Urinary bladder (tissue), 4 donors: ENCODE results near the gene KRTAP21-2. TPM values are rescaled to one million over a fixed set of nuclear protein-coding genes. Genes with fewer than 3 reads are reported as not detected.

Experiments
- DNase-seq: peaks from one replicate; pipeline ENCODE4 v3.0.0-alpha.2; 2015; ENCODE audit errors: extremely low spot score
- H3K27ac ChIP-seq: one replicate; pipeline ENCODE4 v1.5.1; 2013; ENCODE audit warnings: low read depth, mild to moderate bottlenecking, moderate library complexity
- H3K36me3 ChIP-seq: one replicate; pipeline ENCODE4 v1.6.1; 2013; ENCODE audit warnings: mild to moderate bottlenecking, moderate library complexity; ENCODE audit not compliant: insufficient read depth
- H3K4me1 ChIP-seq: one replicate; pipeline ENCODE4 v1.6.1; 2013; ENCODE audit warnings: mild to moderate bottlenecking, moderate library complexity; ENCODE audit not compliant: insufficient read depth
- H3K4me3 ChIP-seq: one replicate; pipeline ENCODE4 v1.5.1; 2013; ENCODE audit warnings: low read depth, low read length
- WGBS: extraction: QIAGEN DNeasy Blood & Tissue Kit; methylation state at CpG from one replicate; pipeline ENCODE4 v1.1.7; 2013; 5-methylcytosine and 5-hydroxymethylcytosine counted together
- polyA plus RNA-seq: library from polyadenylated mRNA; stranded (reverse); fragments of 200-250 nt; gene quantifications from one replicate; pipeline ENCODE4 v1.2.3, GENCODE V29; 2013
- small RNA-seq: library from RNA; depleted of rRNA; stranded (forward); fragments of <200 nt; gene quantifications from one replicate; pipeline ENCODE3, GENCODE V24; 2014
- total RNA-seq: library from RNA; depleted of rRNA; stranded (reverse); fragments of >200 nt; gene quantifications from one replicate; pipeline ENCODE4 v1.2.3, GENCODE V29; 2014
- donor health status: healthy with polysubstance abuse.
- donor health status: healthy.

KRTAP21-2 gene
- total and polyA plus RNA-seq, 2 donors = not detected

GRCh38 chr21:30714946-30715345 is 32.1 kb downstream of the KRTAP21-2 start:
- Histone ChIP-seq H3K4me1 (no peaks in the 10 kb centered on the region), H3K27ac (no peak overlapping the region), H3K36me3 (no peaks in the 10 kb centered on the region), H3K4me3 (no peak overlapping the region)
- 76% methylated on average over 2 of the region's 2 CpGs for whole genome bisulfite sequencing
- no peak for DNase-seq

- Histone ChIP-seq H3K4me1 (no peaks in the 10 kb centered on the region), H3K4me3 (no peak overlapping the region), H3K36me3 (no peaks in the 10 kb centered on the region), H3K27ac (no peak overlapping the region)
- WGBS = 65% methylated on average over 3 of the region's 3 CpGs
- DNase-seq = no peak
Measured at GRCh38 chr21:30714456-30714855, 32.6 kb downstream of the KRTAP21-2 start.

DNA sequence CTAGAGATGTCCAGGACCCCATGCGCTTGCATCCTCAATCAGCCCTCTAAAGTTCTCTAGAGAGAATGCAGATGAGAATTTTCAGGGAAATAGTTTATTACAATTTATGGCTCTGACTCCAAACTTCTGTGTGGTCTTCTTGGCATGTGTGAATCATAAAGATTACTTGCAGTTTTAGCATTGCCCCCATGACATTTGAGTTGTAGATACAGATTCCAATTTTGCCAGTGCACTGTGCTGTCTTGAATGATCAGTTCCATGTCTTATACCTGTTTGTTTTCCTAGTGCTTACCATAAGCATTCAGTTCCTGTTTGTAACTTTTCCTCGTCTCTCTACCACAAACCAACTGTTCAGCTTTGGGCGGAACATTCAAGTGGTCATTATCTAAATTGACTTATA is 33.3 kb downstream of the KRTAP21-2 start:
- Histone ChIP-seq H3K4me3 (no peak overlapping the region), H3K36me3 (no peaks in the 10 kb centered on the region), H3K4me1 (no peaks in the 10 kb centered on the region), H3K27ac (no peak overlapping the region)
- DNase-seq = no peak
- WGBS = 84% methylated on average over 3 of the region's 3 CpGs

DNA sequence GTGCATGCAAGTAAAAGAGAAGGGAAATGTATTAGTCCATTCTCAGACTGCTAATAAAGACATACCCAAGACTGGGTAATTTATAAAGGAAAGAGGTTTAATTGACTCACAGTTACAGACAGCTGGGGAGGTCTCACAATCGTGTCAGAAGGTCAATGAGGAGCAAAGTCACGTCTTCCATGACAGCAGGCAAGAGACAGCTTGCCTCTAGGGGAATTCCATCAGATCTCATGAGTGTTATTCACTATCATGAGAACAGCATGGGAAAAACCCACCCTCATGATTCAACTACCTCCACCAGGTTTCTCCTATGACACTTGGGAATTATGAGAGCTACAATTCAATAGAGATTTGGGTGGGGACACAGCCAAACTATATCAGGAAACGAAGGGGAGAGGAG is 36.6 kb downstream of the KRTAP21-2 start:
- 38% methylated on average over 3 of the region's 3 CpGs for WGBS
- H3K27ac ChIP-seq = no peak overlapping the region
- no peak for DNase-seq
- H3K4me3 ChIP-seq = no peak overlapping the region
- H3K4me1 ChIP-seq = no peaks in the 10 kb centered on the region
- H3K36me3 ChIP-seq = no peaks in the 10 kb centered on the region

DNA sequence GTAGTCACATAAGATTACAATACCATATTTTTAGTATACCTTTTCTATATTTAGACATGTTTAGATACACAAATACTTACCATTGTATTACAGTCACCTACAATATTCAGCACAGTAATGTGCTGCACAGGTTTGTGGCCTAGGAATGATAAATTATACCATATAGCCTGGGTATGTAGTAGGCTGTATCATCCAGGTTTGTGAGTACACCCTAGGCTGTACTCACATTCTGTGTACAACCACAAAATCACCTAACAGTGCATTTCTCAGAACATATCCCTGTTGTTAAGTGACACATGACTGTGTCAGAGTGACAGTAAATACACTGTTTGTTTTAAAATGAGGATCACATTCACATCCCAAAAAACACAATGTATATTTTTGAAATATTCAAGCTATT is 39.6 kb downstream of the KRTAP21-2 start:
- DNase-seq = no peak
- Histone ChIP-seq H3K4me1 (no peaks in the 10 kb centered on the region), H3K36me3 (no peaks in the 10 kb centered on the region), H3K27ac (no peak overlapping the region), H3K4me3 (no peak overlapping the region)

Small RNA genes lying within 50 kb of the gene (small RNA-seq; reads per million reads assigned to genes)
- gene AP000244.1 = not detected
- gene KRTAP21-3 = not detected

Other genes starting within 250 kb of the KRTAP21-2 start
- gene KRTAP19-5, start 245.1 kb downstream of the KRTAP21-2 start, total RNA-seq = not detected
- gene KRTAP19-5, start 245.1 kb downstream of the KRTAP21-2 start, polyA plus RNA-seq = not detected
- not detected for gene KRTAP19-6, start 205.4 kb downstream of the KRTAP21-2 start, total RNA-seq
- gene KRTAP19-6, start 205.4 kb downstream of the KRTAP21-2 start, polyA plus RNA-seq = not detected
- gene KRTAP19-7, start 185.9 kb downstream of the KRTAP21-2 start, total RNA-seq = not detected
- not detected for gene KRTAP19-7, start 185.9 kb downstream of the KRTAP21-2 start, polyA plus RNA-seq
- not detected for gene KRTAP22-2, start 156.9 kb downstream of the KRTAP21-2 start, total RNA-seq
- not detected for gene KRTAP22-2, start 156.9 kb downstream of the KRTAP21-2 start, polyA plus RNA-seq
- not detected for gene KRTAP6-3, start 154.8 kb downstream of the KRTAP21-2 start, total RNA-seq
- not detected for gene KRTAP6-3, start 154.8 kb downstream of the KRTAP21-2 start, polyA plus RNA-seq
- gene KRTAP6-2, start 148.4 kb downstream of the KRTAP21-2 start, total RNA-seq = not detected
- gene KRTAP6-2, start 148.4 kb downstream of the KRTAP21-2 start, polyA plus RNA-seq = not detected
- gene KRTAP22-1, start 146.2 kb downstream of the KRTAP21-2 start, total RNA-seq = not detected
- not detected for gene KRTAP22-1, start 146.2 kb downstream of the KRTAP21-2 start, polyA plus RNA-seq
- not detected for gene KRTAP6-1, start 133.3 kb downstream of the KRTAP21-2 start, total RNA-seq
- not detected for gene KRTAP6-1, start 133.3 kb downstream of the KRTAP21-2 start, polyA plus RNA-seq
- gene KRTAP20-1, start 130.8 kb downstream of the KRTAP21-2 start, total RNA-seq = not detected
- gene KRTAP20-1, start 130.8 kb downstream of the KRTAP21-2 start, polyA plus RNA-seq = not detected
- not detected for gene KRTAP20-4, start 126.6 kb downstream of the KRTAP21-2 start, total RNA-seq
- not detected for gene KRTAP20-4, start 126.6 kb downstream of the KRTAP21-2 start, polyA plus RNA-seq
- not detected for gene KRTAP20-2, start 112.1 kb downstream of the KRTAP21-2 start, total RNA-seq
- not detected for gene KRTAP20-2, start 112.1 kb downstream of the KRTAP21-2 start, polyA plus RNA-seq
- not detected for gene KRTAP20-3, start 104.4 kb downstream of the KRTAP21-2 start, total RNA-seq
- not detected for gene KRTAP20-3, start 104.4 kb downstream of the KRTAP21-2 start, polyA plus RNA-seq
- not detected for gene KRTAP21-3, start 28.5 kb downstream of the KRTAP21-2 start, total RNA-seq
- not detected for gene KRTAP21-3, start 28.5 kb downstream of the KRTAP21-2 start, polyA plus RNA-seq
- not detected for gene KRTAP21-1, start 8.2 kb upstream of the KRTAP21-2 start, total RNA-seq
- gene KRTAP21-1, start 8.2 kb upstream of the KRTAP21-2 start, polyA plus RNA-seq = not detected
- not detected for gene KRTAP8-1, start 66.0 kb upstream of the KRTAP21-2 start, total RNA-seq
- gene KRTAP8-1, start 66.0 kb upstream of the KRTAP21-2 start, polyA plus RNA-seq = not detected
- not detected for gene KRTAP7-1, start 82.5 kb upstream of the KRTAP21-2 start, total RNA-seq
- gene KRTAP7-1, start 82.5 kb upstream of the KRTAP21-2 start, polyA plus RNA-seq = not detected
- not detected for gene KRTAP11-1, start 134.3 kb upstream of the KRTAP21-2 start, total RNA-seq
- gene KRTAP11-1, start 134.3 kb upstream of the KRTAP21-2 start, polyA plus RNA-seq = not detected